ACHN (cell line): ENCODE results near the gene SLC35F3.
"Not testable (repeated sequence)": the region's sequence is repeated elsewhere in the genome, so short reads cannot be mapped to it uniquely, and the experiment has no call there.

Source experiments
- DNase-seq: peaks from one replicate; pipeline ENCODE4 v3.0.0-alpha.2; 2015
- in situ Hi-C: cut with HindIII; loops from 2 replicates; pipeline ENCODE4 v1.10.0; 2017; ENCODE audit warnings: low sequenced_read_pairs, low pct_ligation_motif_present, low pct_unique_long_range_greater_than_20kb

The SLC35F3 gene

DNA sequence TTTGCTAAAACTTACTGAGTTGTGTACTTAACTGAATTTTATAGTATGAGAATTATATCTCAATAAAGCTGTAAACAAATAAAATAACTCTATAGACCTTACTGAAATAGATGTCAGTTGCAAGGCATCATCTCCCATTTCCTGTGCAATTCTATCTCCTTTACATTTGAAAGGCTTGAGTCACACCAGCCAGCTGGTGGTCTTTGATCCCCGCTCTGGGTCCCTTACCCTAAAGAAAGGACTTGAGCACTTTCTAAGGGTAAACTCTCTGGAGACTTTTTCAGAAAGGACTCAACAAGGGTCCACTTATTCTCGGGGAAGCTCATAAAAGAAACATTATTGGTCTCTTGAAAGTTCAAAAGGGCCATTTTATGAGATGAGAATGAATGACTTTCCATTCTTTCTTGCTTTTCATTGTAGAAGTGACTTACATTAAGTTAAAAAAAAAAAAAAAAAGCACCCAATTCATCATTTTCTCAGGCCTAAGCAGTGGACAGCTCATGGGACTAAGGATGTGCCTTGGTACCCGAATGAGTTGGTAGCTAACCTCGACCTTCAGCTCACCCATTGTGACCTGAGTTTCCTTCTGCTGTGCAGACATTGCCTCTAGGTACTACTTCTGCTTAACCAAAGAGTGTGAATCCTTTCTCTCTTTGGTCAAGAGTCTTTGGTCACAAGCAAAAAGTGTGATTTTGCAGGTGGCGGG is 321.8 kb downstream of the SLC35F3 start:
- in situ Hi-C loops, result no loop called here
- no peak for DNase-seq

DNA sequence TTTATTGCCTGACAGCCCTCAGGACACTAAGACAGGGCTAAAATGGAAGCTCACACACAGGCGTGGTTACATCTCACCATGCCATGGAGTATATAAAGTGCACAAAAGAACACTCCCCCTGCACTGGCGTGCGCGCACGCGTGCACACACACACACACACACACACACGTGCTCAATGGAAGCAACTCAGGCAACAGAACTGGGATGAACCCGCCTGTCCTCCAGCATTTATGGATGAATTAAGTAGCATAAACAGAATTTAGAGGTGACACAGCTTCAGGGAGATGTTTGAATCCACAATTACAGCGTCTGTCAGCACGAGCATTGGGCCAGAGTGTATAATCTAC is 322.3 kb downstream of the SLC35F3 start:
- no peak for DNase-seq
- in situ Hi-C loops, result no loop called here

DNA sequence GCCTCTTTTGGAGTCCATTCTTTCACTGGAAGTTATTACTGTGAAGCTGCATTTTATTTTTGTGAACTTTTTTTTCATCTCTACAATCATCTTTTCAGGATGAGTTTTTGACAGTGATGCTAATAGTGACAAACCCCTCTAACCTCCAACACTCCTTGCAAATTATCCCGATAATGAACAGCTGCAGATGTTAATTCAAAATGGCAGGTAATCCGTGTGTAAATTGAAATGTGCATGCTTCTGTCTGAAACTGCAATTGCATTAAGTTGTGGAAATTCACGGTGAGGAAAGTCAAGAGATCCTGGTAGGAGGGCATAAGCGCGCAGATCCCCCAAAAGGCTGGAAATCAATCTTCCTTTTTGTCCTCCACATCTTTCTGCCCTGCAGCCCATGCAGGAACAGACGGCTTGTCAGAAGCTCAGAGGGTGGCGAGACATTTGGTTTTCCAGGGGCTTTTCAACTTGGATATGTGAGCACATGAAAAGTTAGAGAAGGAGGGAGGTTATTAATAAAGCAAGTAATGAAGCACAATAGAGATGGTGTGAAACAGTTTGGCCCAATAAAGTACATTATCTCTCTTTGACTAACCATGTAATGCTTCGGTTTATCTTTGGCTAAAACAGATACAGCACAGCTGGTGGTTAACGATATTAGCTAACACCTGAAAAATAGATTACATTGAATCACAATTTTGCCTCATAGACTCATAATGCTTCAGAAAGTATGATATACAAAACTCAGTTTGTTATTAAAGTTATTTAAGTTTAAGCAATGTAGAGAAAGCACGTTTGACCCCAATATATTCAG is 325.3 kb downstream of the SLC35F3 start:
- DNase-seq, result no peak
- in situ Hi-C loops, result no loop called here

DNA sequence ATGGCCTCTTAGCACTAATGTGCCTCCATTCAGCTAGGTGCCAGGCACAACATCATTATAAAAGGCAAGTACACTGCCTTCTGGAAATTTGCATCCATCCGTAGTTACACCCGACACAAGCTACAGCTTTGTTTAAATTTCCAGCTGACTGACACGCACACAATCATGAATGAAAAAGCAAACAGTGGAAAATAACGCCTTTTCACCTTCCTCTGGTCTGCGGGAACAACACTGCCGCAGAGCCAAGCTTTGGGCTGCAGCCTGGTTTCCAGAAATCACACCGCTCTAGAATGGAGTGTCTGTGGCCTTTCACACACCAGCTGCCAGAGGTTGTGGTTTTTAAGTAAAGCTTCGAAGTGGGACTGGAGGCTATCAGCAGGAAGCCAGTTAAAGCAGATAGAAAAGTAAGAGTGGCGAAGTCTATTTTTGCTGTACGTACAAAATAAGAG is 326.0 kb downstream of the SLC35F3 start:
- no peak for DNase-seq
- in situ Hi-C loops, result no loop called here

DNA sequence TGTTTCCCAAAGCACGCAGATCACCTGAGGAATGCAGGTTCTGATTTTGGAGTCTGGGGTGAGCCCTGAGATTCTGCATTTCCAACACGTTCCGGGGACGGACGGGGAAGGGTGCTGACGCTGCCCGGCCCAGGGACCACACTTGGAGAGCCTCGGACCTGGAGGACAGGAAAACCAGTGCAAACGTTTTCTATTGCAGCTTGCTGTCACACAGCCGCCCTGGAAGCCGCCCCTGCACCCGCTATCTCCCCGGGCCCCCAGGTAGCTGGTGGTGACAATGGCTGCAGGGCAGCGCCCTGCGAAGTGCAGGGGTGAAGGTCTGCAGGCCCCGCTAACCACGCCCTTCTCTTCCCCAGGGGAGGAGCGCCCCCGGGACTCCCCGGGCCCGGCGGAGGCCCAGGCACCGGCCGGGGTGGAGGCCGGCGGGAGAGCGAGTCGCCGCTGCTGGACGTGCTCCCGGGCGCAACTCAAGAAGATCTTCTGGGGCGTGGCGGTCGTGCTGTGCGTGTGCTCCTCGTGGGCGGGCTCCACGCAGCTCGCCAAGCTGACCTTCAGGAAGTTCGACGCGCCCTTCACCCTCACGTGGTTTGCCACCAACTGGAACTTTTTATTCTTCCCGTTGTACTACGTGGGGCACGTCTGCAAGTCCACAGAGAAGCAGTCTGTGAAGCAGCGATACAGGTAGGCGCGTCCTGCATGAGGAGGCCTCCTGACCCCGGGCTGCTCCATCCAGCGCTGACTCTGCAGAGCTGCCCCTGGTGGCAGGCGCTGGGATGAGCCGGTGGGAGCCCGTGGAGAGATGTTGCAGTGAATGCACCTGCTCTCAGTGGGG is 326.8 kb downstream of the SLC35F3 start:
- in situ Hi-C loops, result no loop called here
- DNase-seq, result no peak

DNA sequence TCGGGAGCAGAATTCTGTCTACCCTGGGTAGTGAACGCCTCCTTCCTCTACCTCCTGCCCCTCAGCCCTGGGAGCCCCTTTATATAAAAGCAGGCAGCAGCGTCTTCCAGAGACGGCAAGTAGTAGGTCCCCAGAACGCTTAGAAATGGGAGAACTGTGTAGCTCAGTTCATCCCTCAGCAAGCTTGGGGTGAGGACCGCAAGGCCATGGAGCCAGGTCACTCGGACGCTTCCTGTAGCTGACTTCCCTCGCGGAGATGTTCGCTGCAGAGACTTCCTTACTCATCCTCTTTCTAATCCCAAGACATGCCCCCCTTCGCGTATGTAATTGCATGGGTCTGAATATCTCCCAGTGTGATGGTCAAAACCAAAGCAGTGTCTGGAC is 327.4 kb downstream of the SLC35F3 start:
- no peak for DNase-seq
- in situ Hi-C loops, result no loop called here

DNA sequence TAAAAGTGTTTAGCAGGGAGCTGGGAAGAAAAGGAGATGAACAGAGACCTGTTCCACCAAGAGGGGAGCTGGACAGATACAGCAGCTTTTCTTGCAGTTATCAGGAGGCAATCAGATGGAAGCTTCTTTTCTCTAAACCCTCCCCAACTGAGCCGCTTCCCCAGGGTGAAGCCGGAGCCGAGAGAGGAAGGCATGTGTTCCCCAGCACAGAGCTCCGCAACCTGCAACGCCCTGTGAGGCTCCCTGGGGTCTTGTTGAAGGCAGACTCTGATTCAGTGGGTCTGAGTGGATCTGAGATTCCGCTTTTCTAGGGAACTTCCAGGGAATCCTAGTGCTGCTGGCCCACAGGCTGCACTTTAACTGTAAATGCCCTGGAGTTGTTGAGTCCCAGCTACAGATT is 329.7 kb downstream of the SLC35F3 start:
- no peak for DNase-seq
- in situ Hi-C loops, result no loop called here

DNA sequence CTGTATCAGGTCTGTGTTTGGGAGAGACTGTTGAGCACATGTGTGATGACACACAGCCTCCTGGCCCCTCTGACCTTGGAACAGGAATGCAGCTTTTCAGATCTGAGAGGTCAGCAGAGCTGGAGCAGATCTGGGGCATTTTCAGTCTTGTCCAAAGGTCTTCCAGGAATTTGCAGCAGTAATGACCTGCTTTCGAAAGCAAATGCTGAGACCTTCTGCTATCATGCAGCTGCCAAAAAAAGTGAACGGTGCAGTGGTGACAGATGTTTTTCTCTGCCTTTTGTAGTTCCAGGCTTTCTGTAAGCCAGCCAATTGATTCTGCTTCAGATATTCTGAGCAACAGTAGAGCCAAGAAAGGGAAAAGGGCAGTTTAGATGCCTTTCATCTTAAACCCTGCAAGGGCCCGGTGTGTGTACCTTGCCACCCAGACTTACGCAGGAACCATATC is 331.0 kb downstream of the SLC35F3 start:
- in situ Hi-C loops, result no loop called here
- no peak for DNase-seq

DNA sequence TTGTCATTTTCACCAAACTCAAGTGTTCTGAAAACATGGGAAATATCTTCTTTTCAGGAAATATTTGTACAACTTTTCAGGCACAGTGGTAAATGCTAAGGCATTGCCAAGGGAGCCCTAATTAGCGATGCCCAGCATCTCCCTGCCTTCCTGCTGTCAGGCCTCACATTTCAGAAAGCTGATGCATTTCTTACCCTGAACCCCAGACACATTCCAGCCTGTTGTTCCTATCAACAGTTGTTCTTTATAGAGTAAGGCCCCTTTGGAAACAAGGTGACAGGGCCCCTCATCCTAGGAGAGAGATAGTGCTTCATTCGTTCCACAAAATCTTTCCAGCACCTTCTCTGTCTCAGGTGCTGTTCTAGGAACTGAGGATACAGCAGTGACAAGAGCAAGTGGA is 332.9 kb downstream of the SLC35F3 start:
- no peak for DNase-seq
- in situ Hi-C loops, result no loop called here

DNA sequence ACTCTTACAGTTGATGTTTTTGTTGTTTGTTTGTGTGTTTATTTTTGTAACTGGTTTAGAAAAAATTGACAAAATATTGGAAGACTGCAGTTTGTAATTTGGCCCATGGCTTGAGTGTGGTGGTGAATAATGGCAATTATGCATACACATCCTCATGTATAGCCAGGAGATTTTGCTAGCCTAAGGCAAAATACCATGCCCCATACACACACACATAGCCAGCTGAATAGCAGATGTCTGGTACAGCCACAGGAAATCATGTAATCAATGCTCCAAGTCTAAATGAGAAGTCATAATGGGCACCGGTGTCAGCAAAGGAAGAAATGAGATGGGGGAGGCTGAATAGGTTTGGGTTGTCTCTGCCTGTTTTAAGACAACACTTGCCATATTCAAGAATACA is 333.6 kb downstream of the SLC35F3 start:
- no peak for DNase-seq
- in situ Hi-C loops, result no loop called here

DNA sequence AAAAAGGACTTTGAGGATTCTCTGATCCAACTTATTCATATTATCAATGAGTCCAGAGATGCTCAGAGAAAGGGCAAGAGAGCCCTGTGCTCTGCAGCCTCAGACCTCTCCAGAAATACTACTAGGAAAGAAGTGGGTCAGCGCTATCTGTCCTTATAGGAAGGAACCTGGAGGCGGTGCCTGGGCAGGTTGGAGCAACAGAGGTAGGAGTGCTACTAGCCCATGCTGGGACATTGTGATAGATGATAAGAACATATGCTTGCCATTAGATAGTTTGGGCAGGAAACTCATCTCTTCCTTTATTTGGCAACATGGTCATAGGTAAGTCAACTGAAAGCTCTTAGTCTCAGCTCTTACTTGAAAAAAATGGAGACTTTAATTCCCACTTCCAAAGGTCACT is 335.0 kb downstream of the SLC35F3 start:
- in situ Hi-C loops, result no loop called here
- no peak for DNase-seq

DNA sequence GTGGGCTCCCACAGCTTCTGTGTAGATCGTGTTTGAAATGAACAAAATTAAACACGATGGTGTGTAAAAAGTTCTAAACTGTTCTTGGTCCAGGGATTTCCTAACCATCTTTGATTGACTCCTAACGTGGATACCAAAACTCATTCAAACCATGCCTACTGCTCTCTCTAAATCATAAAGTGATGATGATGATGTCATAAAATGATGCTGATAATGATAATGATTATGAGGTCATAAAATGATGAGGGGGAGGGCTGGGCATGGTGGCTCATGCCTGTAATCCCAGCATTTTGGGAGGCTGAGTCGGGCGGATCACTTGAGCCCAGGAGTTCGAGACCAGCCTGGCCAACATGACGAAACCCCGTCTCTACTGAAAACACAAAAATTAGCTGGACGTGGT is 335.5 kb downstream of the SLC35F3 start:
- in situ Hi-C loops, result no loop called here

DNA sequence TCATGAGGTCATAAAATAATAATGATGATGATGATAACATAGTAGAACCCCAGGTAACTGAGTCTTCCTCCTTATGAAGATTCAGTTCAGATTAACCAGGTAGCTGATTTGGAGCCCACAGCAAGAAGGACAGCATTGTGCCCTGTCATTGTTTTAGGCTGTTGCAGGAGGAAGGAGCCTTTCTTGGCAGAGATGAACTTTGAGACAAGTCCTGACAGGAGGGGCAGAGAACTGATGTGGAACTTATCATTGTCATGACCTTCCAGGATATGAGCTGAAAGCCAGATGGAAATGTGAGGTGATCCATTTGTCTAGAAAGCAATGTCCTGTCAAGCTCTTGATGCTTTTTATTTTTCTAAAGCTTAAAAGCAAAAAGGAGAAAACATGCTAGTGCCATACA is 336.2 kb downstream of the SLC35F3 start:
- in situ Hi-C loops, result no loop called here
- no peak for DNase-seq

More for the DNA sequence above, 335.5 kb downstream of the SLC35F3 start:
- DNase-seq, result no peak

DNA sequence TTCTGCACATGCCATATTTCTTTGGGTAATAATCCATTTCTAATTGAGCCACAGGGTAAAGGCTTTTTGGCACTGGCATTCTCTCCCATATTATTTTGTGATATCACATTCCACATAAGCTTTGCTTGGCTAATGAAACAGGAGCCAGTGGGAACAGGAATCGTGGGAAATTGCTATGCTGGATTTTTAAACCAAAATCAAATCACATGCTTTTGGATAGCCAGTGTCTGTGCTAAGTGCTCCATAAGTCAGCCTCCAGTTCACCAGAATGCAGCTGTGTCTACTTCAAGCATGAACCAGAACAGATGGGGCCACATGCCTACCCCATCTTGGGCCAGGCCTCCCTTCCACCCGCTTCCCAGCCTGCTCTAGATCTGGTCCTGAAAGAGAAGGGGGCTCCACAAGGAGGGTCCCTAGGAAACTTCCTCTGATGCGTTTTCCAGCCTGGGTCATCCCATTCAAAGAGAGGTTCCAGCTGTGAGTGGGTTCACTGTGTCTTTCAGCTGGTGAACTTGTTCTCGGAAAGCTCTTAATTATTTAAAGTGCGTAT is 337.5 kb downstream of the SLC35F3 start:
- no peak for DNase-seq
- in situ Hi-C loops, result no loop called here

DNA sequence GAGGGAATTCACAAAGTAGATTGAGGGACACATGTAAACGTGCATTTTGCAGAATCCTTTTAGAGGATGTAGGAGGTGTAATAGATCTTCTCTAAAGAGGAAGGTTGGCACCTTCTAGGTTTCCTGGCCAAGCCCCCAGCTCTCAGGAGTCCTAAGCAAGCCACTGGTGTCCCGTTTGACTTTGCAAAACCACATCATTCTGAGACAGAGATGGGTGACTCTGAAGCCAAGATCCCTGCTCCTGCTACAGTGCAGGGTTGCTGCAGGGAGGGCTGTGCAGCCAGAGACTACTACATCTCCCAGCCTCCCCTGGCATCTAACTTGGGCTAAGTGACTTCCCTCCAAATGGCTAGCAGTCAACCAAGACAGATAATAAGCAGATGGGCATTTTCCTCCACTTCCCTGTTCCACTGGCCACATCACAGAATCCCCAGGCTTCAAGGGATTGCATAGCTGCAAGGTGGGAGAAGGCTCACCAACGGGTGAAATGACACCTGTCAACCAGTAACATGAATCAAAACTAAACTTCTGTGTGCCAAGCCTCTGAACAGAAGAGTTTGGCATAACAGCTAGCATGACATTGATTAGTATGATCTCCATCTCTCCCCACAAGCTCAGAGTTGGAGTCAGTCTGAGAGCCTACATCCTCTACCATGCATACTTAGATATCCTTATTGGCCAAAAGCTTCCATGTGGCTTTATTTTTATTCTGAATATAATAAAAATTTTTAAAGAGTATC is 339.2 kb downstream of the SLC35F3 start:
- no peak for DNase-seq

DNA sequence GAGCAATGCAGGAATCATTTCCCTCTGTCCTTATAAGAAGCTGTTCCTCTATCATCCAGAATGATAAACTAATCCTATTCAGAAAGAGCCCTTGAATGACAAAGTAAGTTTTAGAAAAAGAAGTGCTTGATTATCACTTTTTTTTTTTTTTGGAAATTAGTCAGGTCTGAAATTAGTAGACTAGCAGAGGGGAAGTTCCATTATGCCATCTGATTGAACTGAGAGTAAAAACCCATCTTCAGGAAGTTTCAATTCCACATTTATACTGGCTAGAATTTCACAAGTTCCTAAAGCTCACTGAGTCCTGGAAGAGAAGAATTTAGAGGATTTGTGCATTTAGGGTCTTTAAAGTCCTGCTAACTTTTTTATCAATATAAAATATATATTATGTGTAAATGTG is 340.0 kb downstream of the SLC35F3 start:
- DNase-seq, result no peak
- in situ Hi-C loops, result no loop called here

More for the DNA sequence above, 339.2 kb downstream of the SLC35F3 start:
- in situ Hi-C loops, result no loop called here

DNA sequence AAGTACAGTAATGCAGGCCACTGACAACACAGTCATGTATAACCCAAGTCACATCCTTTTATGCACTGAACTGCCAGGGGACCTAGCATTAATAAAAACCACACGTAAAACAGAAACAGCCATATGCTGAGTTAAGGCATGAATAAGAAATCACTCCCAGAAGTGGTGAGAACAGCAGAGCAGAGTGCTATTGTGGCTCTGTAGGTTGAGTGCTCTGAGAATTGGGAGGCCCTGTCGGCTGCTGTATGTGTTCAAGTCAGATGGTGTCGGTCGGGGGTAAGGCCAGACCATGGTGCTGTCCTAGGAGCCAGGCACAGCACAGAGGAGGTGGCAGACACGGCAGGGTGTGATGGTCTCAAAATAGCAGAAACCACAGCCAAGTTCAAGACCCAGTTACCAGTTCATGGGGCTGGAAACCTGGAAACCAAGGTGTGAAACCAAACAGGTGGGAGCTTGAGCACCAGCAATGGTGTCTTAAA is 342.2 kb downstream of the SLC35F3 start:
- no peak for DNase-seq
- in situ Hi-C loops, result no loop called here

DNA sequence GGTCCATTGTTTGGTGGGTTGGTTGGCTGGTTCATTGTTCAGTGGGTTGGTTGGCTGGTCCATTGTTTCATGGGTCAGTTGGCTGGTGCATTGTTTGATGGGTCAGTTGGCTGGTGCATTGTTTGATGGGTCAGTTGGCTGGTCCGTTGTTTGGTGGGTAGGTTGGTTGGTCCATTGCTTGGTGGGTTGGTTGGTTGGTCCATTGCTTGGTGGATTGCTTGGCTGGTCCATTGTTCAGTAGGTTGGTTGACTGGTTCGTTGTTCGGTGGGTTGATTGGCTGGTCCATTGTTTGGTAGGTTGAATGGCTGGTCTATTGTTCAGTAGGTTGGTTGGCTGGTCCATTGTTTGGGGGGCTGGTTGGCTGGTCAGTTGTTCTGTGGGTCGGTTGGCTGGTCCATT is 343.3 kb downstream of the SLC35F3 start:
- DNase-seq, in situ Hi-C loops: not testable (repeated sequence)
